Heart right ventricle (tissue), 16 donors: ENCODE measurements around the gene VPS37D. TPM values are rescaled to one million over a fixed set of nuclear protein-coding genes. Genes with fewer than 3 reads are reported as not detected.

Source experiments
- ATAC-seq, 8 donors: fragments of 200-7000 bp; cut with Tn5 transposase; one replicate each; pipeline ENCODE4 v1.9.1; 2020; ENCODE audit warnings: mild to moderate bottlenecking in 8 of 8, moderate library complexity in 8 of 8, moderate number of reproducible peaks in 1 of 8
- DNase-seq, 2 donors: peaks; one replicate each; pipeline ENCODE4 v3.0.0-alpha.2; 2020
- H3K27ac ChIP-seq, 10 donors: fragments of 200-600 bp; sonication (generic) in 2 of 10; one replicate each; pipeline versions ENCODE4 v1.5.0 to v1.8.0; 2020 to 2022; ENCODE audit warnings: mild to moderate bottlenecking in 3 of 10
- H3K27me3 ChIP-seq, 7 donors: fragments of 200-600 bp; one replicate each; pipeline ENCODE4 v1.8.0; 2021 to 2022; ENCODE audit warnings: mild to moderate bottlenecking in 2 of 7
- H3K36me3 ChIP-seq, 9 donors: fragments of 200-600 bp; sonication (generic) in 1 of 9; one replicate each; pipeline versions ENCODE4 v1.5.0 to v1.8.0; 2020 to 2022; ENCODE audit warnings: mild to moderate bottlenecking in 2 of 9
- H3K4me1 ChIP-seq, 9 donors: fragments of 200-600 bp; sonication (generic) in 1 of 9; one replicate each; pipeline versions ENCODE4 v1.5.0 to v1.8.0; 2020 to 2022; ENCODE audit warnings: mild to moderate bottlenecking in 4 of 9
- H3K4me3 ChIP-seq, 10 donors: fragments of 200-600 bp; sonication (generic) in 2 of 10; one replicate each; pipeline versions ENCODE4 v1.5.0 to v1.8.0; 2020 to 2022; ENCODE audit warnings: mild to moderate bottlenecking in 7 of 10, moderate library complexity in 2 of 10
- H3K9me3 ChIP-seq, 11 donors: fragments of 200-600 bp in 10 of 11; sonication (generic) in 2 of 11; one replicate each; pipeline versions ENCODE4 v1.5.0 to v1.8.0; 2013 to 2022; ENCODE audit warnings: mild to moderate bottlenecking in 2 of 11, control low read depth in 1 of 11, moderate library complexity in 1 of 11
- WGBS, 2 donors: extraction: QIAGEN DNeasy Blood & Tissue Kit; methylation state at CpG; one replicate each; pipeline ENCODE4 v1.1.7; 2013; ENCODE audit warnings: inconsistent platforms in 1 of 2; 5-methylcytosine and 5-hydroxymethylcytosine counted together
- intact Hi-C, 10 donors: fragments of 100-400 bp; cut with DNase I; formaldehyde crosslinking; loops; one replicate each; pipeline versions ENCODE4 v1.11.1 to v1.14.2; 2022
- polyA plus RNA-seq, 2 donors: library from polyadenylated mRNA; stranded (reverse); fragments of 200-250 nt; gene quantifications; one replicate each; pipeline ENCODE4 v1.2.3, GENCODE V29; 2013
- total RNA-seq, 10 donors: library from RNA; stranded (reverse); fragmentation: NEBNext Ultra II Directional in 3 of 10; extraction: Animal tissue kit (Norgen Biotek cat#: 25700) in 3 of 10; gene quantifications; one replicate each; pipeline versions ENCODE4 v1.2.1 to v1.2.4, GENCODE V29; 2021 to 2023
- TF ChIP-seq, protein P1 (sequence below), 9 donors: fragments of 200-600 bp; sonication (generic) in 2 of 9; IDR thresholded peaks; one replicate each; pipeline versions ENCODE4 v1.5.0 to v1.8.0; 2021 to 2022; ENCODE audit warnings: antibody characterized with exemption in 9 of 9, mild to moderate bottlenecking in 5 of 9, moderate library complexity in 1 of 9
- donor health status: Arrhythmogenic right ventricular cardiomyopathy.
- donor health status: ischemic (EF 13 %, LVEDD 7.1; RV severe dilation, severe dysfunction).
- donor health status: healthy with polysubstance abuse.
- donor health status: DM: no; HTN: yes; CAD: no.
- donor health status: DM: no; HTN: no; CAD: no.
- donor health status: ischemic (EF 25% LVEDD 6.9; RV normal size, moderate dysfunction).
- donor health status: ischemic (EF 25% LVEDD 5.7; RV mildly dilated, moderate dysfunction).
- donor health status: healthy.
- donor health status: DM: yes; HTN: yes; CAD: no.
- donor health status: Ischemic cardiomyopathy.
- donor health status: ischemic (EF 35%, LVEDD 5.7; RV mildly dilated, moderate dysfunction).
- donor health status: nonischemic (EF 11% LVEDD 7.7; RV severe dilation, severe dysfunction).
- donor health status: DM: yes; HTN: yes; CAD: no.
- donor health status: PGD.
- donor health status: ischemic (EF 29% LVEDD 5.4; RV normal size, mild dysfunction).
- donor health status: nonischemic (EF 23%, LVEDD 6.1; RV moderate dilation, normal function).

Gene VPS37D
- total and polyA plus RNA-seq, 12 donors = 1.1 to 3.6 (median 2.1) TPM

DNA sequence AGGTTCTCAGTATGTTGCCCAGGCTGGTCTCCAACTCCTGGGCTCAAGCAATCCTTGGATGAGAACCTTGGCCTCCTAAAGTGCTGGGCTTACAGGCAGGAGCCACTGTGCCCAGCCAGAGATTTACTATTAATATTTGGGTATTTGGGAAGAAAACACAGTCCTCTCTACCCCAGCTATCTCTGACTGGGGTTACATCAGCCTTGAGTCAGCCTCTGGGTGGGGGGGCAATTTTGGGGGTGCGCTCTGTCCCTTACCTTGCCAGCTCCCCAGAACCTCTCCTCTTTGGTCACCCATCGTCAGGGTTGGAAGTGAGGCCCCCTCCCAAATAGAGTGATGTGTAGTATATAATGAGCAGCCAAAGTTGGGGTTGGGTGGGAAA is 45.1 kb upstream of the VPS37D start:
- no peak for ATAC-seq
- peaks cover 0 to 22% (median 20%) of the 10 kb centered on the region in 9 donors for H3K4me1 ChIP-seq
- H3K4me3 ChIP-seq = peak overlapping the region in 2 of 10 donors; percentile 47 to 49
- WGBS, 2 donors = 24 to 28% methylated on average over 2 of the region's 2 CpGs
- H3K36me3 ChIP-seq = no peaks in the 10 kb centered on the region
- intact Hi-C loops = no loop called here
- no peak for DNase-seq
- H3K27ac ChIP-seq = no peak overlapping the region
- no peaks in the 10 kb centered on the region for H3K9me3 ChIP-seq
- TF ChIP-seq, protein P1, sequence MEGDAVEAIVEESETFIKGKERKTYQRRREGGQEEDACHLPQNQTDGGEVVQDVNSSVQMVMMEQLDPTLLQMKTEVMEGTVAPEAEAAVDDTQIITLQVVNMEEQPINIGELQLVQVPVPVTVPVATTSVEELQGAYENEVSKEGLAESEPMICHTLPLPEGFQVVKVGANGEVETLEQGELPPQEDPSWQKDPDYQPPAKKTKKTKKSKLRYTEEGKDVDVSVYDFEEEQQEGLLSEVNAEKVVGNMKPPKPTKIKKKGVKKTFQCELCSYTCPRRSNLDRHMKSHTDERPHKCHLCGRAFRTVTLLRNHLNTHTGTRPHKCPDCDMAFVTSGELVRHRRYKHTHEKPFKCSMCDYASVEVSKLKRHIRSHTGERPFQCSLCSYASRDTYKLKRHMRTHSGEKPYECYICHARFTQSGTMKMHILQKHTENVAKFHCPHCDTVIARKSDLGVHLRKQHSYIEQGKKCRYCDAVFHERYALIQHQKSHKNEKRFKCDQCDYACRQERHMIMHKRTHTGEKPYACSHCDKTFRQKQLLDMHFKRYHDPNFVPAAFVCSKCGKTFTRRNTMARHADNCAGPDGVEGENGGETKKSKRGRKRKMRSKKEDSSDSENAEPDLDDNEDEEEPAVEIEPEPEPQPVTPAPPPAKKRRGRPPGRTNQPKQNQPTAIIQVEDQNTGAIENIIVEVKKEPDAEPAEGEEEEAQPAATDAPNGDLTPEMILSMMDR (IDR thresholded peaks at IDR 0.05) = no peak
- peaks cover 8 to 72% (median 62%) of the 10 kb centered on the region in 7 donors for H3K27me3 ChIP-seq

DNA sequence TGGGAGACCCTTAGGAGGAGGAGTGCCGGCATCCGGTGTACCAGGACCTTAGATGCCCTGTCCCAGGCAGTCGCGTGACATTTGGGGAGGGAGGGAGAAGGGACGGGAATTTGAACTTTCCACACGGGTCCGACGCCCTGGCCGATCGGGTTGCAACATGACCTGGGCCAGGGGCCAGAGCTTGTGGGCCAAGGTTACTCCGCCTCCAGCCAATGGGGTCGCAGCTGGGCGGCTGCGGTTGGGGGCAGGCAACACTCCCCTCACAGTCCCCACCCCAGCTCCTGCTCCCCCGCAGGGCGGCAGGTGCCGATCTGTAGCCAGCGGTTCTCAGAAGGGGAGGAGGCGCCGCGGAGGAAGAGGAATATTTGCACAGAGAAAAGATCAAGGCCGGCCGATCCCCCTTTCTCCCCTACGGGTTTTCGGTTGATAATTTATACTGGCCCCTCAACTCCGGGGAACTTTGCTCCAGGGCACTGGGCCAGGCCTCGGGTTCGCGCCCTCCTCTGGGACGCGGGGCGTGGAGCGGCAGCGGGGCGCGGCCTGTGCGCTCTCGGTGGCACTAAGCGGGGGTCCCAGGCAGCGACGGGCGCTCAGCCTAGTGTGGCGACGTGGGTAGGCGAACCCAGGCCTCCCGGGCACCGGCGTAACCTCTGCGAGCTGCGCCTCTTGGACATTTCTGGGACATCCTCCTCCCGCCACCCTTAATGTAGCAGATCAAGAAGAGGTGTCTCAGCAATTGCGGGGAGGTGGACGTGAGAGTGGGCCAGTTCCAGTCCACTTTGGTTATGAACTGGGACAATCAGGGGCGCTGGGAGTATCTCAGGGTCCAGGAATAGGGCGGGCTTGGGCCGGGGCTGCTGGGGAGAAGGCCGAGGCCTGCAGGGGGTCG is 44.5 kb upstream of the VPS37D start:
- Histone ChIP-seq H3K9me3 (no peaks in the 10 kb centered on the region), H3K4me1 (peaks cover 0 to 22% (median 20%) of the 10 kb centered on the region in 9 donors), H3K4me3 (peak overlapping the region in 9 of 10 donors; percentile 24 to 56 (median 49)), H3K36me3 (no peaks in the 10 kb centered on the region), H3K27me3 (peaks cover 8 to 79% (median 68%) of the 10 kb centered on the region in 7 donors), H3K27ac (no peak overlapping the region)
- TF ChIP-seq, protein P1 (IDR thresholded peaks at IDR 0.05) = no peak
- DNase-seq (peak in 1 of 2 donors; percentile 54), ATAC-seq (peak in 5 of 8 donors; percentile 31 to 66 (median 43))
- 2 to 4% methylated on average over 54 to 58 of the region's 58 CpGs for WGBS, 2 donors
- intact Hi-C loops = no loop called here

DNA sequence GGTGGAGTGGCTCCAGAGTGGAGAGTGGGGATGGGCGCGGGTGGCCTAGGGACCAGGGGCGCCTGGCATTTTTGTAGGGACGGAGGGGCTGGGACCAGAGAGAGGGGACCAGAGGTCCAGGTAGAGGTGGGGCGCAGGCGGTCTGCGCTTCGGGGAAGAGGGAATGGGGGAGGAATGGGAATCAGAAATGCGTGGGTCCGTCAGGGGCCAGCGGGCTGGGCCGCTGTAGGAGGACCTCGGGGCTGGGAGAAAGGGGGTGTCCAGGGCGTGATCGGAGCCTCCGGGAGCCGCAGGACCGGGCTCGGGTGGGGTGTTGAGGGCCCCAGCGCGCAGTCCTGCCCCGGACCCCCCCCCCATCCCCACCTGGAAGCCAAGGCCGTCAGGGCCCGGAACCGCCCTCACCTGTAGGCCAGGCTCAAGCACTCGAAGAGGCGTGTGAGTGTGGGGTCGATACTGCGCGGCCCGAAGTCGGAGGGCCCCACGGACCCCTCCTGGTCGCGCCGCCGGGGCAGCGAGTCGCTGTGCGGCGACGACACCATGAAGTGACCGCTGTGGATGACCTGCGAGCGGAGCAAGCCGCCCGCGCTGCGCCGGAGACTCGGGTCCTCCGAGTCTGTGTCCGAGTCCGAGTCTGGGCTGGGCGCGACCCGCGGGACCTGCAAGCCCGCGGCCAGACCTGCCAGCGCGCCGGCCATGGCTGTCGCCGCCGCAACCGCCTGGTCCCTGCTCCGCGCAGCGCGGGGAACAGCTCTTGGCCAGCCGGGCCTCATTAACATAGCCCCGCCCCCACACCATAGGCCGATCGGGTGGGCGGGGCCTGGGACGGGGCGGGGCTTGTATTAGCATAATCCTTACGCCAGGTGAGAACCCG is 43.6 kb upstream of the VPS37D start, which contains the start of gene MLXIPL:
Gene MLXIPL, minus strand, starts transcription at position 725 of the 871 bp plus-strand sequence. Its CDS starts 30 bp downstream, at position 695.
- peak within 1 kb of the TSS; percentile 19 to 56 (median 50) for H3K4me3 ChIP-seq
- DNase-seq (peak; percentile 57 to 78), ATAC-seq (peak; percentile 75 to 94 (median 88))
- H3K4me1 ChIP-seq = peaks cover 0 to 22% (median 20%) of the 10 kb centered on the region in 9 donors
- TF ChIP-seq, protein P1 (IDR thresholded peaks at IDR 0.05) = no peak
- no peaks in the 10 kb centered on the region for H3K9me3 ChIP-seq
- peaks cover 8 to 85% (median 77%) of the 10 kb centered on the region in 7 donors for H3K27me3 ChIP-seq
- H3K27ac ChIP-seq = no peak within 1 kb of the TSS
- 1 to 2% methylated on average over 73 to 80 of the region's 80 CpGs for WGBS, 2 donors
- H3K36me3 ChIP-seq = no peaks in the 10 kb centered on the region
- intact Hi-C loops = no loop called here

DNA sequence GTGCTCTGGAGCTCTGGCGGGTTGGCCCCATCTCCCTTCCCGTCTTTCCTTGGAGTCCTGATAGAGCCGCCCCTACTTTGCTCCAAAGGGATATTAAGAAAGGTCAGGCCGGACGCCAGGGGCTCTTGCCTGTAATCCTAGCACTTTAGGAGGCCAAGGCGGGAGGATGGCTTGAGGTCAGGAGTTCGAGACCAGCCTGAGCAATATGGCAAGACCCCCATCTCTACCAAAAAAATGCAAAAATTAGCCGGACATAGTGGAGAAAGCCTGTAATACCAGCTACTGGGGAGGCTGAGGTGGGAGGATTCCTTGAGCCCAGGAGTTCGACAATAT is 43.0 kb upstream of the VPS37D start:
- Histone ChIP-seq H3K9me3 (no peaks in the 10 kb centered on the region), H3K4me3 (peak overlapping the region in 8 of 10 donors; percentile 44 to 56 (median 50)), H3K36me3 (no peaks in the 10 kb centered on the region), H3K4me1 (peaks cover 0 to 22% (median 20%) of the 10 kb centered on the region in 9 donors), H3K27me3 (peaks cover 8 to 91% (median 82%) of the 10 kb centered on the region in 7 donors), H3K27ac (no peak overlapping the region)
- DNase-seq (no peak), ATAC-seq (no peak)
- TF ChIP-seq, protein P1 (IDR thresholded peaks at IDR 0.05) = no peak
- intact Hi-C loops = no loop called here
- 38 to 39% methylated on average over 9 of the region's 9 CpGs for WGBS, 2 donors
